Vagina (tissue), 2 donors: ENCODE results near the gene SUGCT.

Experiments used
- POLR2A ChIP-seq, 2 donors: fragments of 450-650 bp; IDR thresholded peaks; one replicate each; pipeline ENCODE4 v1.6.1; 2017; ENCODE audit warnings: antibody characterized with exemption in 2 of 2, mild to moderate bottlenecking in 2 of 2, moderate library complexity in 2 of 2
- TF ChIP-seq, protein P1 (sequence below), 3 experiments: fragments of 450-650 bp in 2 of 3; fragments of 200-600 bp in 1 of 3; sonication (generic) in 1 of 3; IDR thresholded peaks; one replicate each; pipeline ENCODE4 v1.5.1; 2017 to 2019; ENCODE audit warnings: antibody characterized with exemption in 3 of 3, mild to moderate bottlenecking in 2 of 3, moderate library complexity in 2 of 3

DNA sequence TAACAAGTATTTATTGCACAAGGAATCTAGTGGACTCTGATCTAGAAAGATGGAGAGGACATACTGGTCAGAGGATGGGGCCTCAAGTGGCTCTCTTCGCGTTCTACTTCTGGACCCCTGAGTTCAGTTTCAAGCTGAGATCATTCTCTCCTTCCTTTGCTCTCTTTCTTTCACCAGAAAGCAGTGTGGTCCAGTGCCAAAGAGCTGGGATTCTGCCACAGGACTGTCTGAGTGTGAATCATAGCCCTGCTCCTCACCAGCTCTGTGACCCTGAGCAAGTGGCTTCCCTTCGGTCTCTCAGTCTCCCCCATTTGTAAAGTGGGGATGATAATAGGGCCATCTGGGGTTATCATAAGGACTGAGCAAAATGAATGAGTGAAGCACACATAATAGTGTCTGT, 715.2 kb downstream of the SUGCT start:
- no peak for TF ChIP-seq POLR2A (IDR thresholded peaks at IDR 0.05)
- TF ChIP-seq, protein P1, sequence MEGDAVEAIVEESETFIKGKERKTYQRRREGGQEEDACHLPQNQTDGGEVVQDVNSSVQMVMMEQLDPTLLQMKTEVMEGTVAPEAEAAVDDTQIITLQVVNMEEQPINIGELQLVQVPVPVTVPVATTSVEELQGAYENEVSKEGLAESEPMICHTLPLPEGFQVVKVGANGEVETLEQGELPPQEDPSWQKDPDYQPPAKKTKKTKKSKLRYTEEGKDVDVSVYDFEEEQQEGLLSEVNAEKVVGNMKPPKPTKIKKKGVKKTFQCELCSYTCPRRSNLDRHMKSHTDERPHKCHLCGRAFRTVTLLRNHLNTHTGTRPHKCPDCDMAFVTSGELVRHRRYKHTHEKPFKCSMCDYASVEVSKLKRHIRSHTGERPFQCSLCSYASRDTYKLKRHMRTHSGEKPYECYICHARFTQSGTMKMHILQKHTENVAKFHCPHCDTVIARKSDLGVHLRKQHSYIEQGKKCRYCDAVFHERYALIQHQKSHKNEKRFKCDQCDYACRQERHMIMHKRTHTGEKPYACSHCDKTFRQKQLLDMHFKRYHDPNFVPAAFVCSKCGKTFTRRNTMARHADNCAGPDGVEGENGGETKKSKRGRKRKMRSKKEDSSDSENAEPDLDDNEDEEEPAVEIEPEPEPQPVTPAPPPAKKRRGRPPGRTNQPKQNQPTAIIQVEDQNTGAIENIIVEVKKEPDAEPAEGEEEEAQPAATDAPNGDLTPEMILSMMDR (IDR thresholded peaks at IDR 0.05) = no peak
